IPS-NIHi7 (cell line): ENCODE data around the gene STEAP1.
A peak's percentile ranks its signal among the peaks of the same experiment; 100 is the strongest.
"Not testable (repeated sequence)": the region's sequence is repeated elsewhere in the genome, so short reads cannot be mapped to it uniquely, and the experiment has no call there.

Source experiments
- DNase-seq: peaks from one replicate; pipeline ENCODE4 v3.0.0; 2012; ENCODE audit warnings: mixed read lengths; ENCODE audit errors: extremely low spot score

Gene STEAP1

GRCh38 chr7:90153943-90154771 is at the start of gene STEAP1:
Gene STEAP1, plus strand, starts transcription at chr7:90154469. Its CDS starts 5,320 bp downstream, at chr7:90159789.
- DNase-seq, result peak; percentile 74

DNA sequence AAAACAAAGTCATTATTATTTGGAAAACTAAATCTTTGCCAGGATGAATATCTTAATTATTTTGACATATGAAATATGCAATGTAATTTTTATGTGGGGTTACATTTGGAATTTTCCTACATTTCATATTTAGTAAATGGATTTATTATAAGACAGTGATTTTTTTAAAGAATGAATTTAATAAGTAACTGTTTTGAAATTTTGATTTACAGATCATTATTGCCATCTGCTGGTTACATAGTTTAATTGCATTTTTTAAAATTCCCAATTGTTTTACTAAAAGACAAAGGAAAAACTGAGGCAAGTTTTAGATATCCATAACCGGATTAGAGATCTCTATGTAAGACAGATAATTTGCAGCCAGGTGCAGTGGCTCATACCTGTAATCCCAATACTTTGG is 39.3 kb upstream of the STEAP1 start:
- not testable (repeated sequence) for DNase-seq

- not testable (repeated sequence) for DNase-seq
These were observed 35.6 kb upstream of the STEAP1 start for GRCh38 chr7:90118551-90119177.

DNA sequence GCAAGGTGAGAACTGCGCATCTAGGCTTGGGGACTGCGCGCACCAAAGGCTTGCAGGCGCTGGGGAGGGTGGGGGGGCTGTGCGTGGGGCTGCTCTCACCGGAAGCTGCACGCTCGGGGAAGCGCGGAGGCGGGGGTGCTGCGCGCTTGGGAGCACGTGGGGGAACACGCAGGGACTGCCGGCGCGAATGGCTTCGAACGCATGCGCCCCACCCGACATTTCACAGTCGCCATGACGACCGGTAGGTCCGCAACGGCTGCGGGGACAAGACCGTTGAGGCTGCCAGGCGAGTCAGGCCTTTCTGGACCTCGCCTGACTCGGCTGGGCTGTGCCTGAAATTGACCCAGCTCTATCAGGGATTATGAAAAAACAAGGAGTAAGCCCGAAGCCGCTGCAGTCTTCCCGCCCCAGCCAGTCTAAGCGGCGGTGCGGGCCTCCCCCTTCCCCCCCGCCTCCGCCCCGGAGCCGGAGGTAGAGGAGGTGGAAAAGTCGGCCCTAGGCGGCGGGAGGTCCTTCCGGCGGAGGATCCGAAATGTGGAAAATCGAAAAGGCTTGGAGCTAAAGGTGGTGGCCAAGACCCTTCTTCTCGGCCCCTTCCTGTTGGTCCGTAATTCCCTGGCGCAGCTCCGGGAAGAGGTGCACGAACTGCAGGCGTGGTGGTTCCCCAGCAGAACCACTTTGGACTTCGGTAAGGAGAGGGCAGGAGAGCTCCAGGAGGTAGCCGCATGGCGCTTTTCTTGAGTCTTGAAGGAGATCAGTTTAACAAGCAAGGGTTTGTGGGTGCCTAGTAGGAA is 34.9 kb upstream of the STEAP1 start:
- DNase-seq, result peak; percentile 20

DNA sequence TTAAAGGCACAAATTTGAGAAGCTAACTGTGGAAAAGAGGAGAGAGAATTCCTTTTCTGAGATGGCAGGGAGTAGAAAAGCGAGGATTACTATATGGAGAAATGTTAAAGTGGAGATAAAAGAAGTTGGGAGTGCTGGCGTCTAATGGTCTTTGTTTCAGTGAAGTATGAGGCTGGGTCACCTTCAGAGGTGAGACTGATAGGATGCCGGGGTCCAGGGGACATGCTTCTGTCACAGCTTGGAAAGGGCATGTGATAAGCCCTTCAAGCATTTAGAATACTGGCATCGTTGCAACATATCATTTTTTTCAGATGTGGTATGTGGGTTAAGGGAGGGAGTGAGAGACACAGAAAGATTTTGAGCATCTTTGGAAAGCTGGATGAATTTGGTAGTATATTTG is 34.1 kb upstream of the STEAP1 start:
- not testable (repeated sequence) for DNase-seq

- DNase-seq, result not testable (repeated sequence)
These were observed 22.5 kb upstream of the STEAP1 start for GRCh38 chr7:90131746-90132145.

GRCh38 chr7:90147079-90147960 is 6.9 kb upstream of the STEAP1 start:
- DNase-seq, result not testable (repeated sequence)

GRCh38 chr7:90149428-90149827 is 4.8 kb upstream of the STEAP1 start:
- not testable (repeated sequence) for DNase-seq

GRCh38 chr7:90151884-90152283 is 2.4 kb upstream of the STEAP1 start:
- DNase-seq, result not testable (repeated sequence)

DNA sequence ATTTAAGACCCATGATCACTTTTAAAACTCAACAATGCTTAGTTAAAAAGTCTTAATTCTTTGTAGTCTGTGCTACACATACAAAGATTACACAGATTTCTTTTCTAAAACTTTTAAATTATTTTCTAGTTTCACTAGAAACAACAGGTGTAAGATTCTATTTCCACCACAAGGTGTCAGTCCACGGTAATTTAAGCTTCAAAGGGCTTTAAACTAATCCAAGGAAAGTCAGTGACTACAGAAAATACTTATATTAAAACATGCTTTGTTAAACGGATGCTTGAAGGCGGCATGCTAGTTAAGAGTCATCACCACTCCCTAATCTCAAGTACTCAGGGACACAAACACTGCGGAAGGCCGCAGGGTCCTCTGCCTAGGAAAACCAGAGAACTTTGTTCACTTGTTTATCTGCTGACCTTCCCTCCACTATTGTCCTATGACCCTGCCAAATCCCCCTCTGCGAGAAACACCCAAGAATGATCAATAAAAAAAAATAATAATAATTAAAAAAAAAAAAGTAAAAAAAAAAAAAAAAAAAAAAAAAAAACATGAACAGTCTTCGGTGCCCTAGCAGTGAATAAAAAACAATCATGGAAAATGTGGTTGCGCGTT is 1.5 kb upstream of the STEAP1 start:
- DNase-seq, result peak; percentile 13

- no peak for DNase-seq
These were observed 937 bp downstream of the STEAP1 start for GRCh38 chr7:90155206-90155605.

GRCh38 chr7:90157331-90157730 is 3.1 kb downstream of the STEAP1 start:
- DNase-seq, result not testable (repeated sequence)

GRCh38 chr7:90157761-90158350 is 3.6 kb downstream of the STEAP1 start:
- DNase-seq, result not testable (repeated sequence)

DNA sequence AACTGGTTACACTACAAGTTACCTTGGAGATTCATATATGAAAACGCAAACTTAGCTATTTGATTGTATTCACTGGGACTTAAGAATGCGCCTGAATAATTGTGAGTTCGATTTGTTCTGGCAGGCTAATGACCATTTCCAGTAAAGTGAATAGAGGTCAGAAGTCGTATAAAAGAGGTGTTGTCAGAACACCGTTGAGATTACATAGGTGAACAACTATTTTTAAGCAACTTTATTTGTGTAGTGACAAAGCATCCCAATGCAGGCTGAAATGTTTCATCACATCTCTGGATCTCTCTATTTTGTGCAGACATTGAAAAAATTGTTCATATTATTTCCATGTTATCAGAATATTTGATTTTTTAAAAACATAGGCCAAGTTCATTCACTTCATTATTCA is 9.3 kb downstream of the STEAP1 start:
- DNase-seq, result no peak

DNA sequence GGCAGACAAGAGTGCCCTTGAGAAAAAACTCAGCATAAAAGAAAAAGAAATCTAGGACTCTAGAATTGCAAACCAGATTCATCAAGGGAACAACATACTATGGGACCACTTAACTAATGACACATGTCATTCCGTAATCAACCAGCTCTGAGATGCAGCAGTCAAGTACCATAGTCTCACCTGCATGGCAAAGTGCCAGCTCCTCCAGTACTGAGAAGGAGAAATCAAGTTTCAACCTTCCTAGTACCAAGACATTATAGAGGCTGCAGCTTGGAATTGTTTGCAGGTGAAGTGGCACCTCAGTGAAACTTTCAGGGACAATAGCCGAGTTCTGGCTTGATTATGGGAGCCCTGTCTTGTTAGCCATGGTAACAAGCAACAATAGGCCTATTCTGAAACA is 11.5 kb downstream of the STEAP1 start:
- no peak for DNase-seq

GRCh38 chr7:90166153-90166552 is 11.9 kb downstream of the STEAP1 start:
- DNase-seq, result no peak

GRCh38 chr7:90167361-90167760 is 13.1 kb downstream of the STEAP1 start:
- DNase-seq, result no peak

GRCh38 chr7:90169891-90170290 is 15.6 kb downstream of the STEAP1 start:
- DNase-seq, result no peak

DNA sequence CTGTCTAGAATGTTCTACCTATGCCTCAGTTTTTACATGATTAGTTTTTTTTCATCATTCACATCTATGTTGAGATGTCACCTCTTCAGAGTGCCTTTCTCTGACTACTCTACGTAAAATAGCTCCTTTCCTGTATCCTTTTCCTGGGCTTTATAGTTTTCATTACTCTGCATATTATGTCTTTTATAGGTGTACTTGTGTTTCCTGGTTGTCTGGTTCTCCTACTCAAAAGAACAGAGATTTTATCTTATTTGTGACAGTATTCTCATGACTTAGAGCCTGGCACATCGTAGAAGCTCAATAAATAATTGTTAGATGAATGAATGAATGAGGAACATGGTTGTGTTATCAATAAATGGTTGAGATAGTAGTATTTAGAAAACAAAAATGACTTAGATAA is 17.9 kb downstream of the STEAP1 start:
- DNase-seq, result no peak

- no peak for DNase-seq
These were observed 18.4 kb downstream of the STEAP1 start for GRCh38 chr7:90172624-90173023.
